Regular cardiac myocyte (primary cell): ENCODE data around the gene UBR2. TPM values are rescaled to one million over a fixed set of nuclear protein-coding genes. Genes with fewer than 3 reads are reported as not detected.

Source experiments
- total RNA-seq: library from RNA; depleted of rRNA; stranded (reverse); fragments of >200 nt; gene quantifications from 2 replicates; pipeline ENCODE4 v1.2.3, GENCODE V29; 2014

Gene UBR2
- 26.6 and 33.3 TPM in 2 replicates for total RNA-seq

GRCh38 chr6:42563697-42564505 lies at the start of gene UBR2:
UBR2 (plus strand) TSS chr6:42564029; CDS start chr6:42564320, 291 bp downstream.

GRCh38 chr6:42722497-42722896 lies 158.7 kb downstream of the UBR2 start, which contains the start of gene PRPH2:
PRPH2 (minus strand) TSS chr6:42722597; CDS start chr6:42722334, 263 bp downstream.

Other genes starting within 250 kb of the UBR2 start
- gene TRERF1, start 112.1 kb upstream of the UBR2 start, total RNA-seq = 2.0 and 2.9 TPM in 2 replicates
- 0.58 and 0.85 TPM in 2 replicates for gene PRPH2, start 158.6 kb downstream of the UBR2 start, total RNA-seq
- gene TBCC, start 182.1 kb downstream of the UBR2 start, total RNA-seq = 29.9 and 42.6 TPM in 2 replicates
- 2.9 and 5.4 TPM in 2 replicates for gene BICRAL, start 218.0 kb downstream of the UBR2 start, total RNA-seq